Effector CD8-positive, alpha-beta T cell (primary cell): ENCODE data around the gene TAF4.

Experiments
- DNase-seq: peaks from one replicate; lab custom pipeline; 2025; lab: John Stamatoyannopoulos, UW

TAF4 gene

GRCh38 chr20:62042025-62042820 lies 23.5 kb downstream of the TAF4 start:
- DNase-seq: no peak

DNA sequence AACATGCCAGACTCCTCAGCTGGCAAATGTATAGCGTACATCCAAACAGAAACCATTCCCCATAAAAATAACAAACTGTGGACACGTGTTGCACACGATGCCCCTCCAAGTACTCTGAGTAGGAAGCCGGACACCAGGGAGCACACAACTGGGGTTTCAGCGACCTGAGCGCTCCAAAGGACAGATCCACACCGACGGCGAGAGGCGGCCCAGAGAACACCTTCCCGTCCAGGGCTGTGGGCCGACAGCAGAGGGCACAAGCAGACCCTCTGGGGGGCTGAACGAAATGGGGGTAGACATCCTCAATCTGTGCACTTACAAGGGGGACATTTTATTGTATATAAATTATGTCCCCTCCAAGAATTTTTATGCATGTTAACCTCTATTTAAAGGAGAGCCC lies 24.7 kb downstream of the TAF4 start:
- no peak for DNase-seq

- no peak for DNase-seq
These were observed 25.2 kb downstream of the TAF4 start for GRCh38 chr20:62040381-62040922.

GRCh38 chr20:62039738-62040137 lies 25.9 kb downstream of the TAF4 start:
- DNase-seq: no peak

DNA sequence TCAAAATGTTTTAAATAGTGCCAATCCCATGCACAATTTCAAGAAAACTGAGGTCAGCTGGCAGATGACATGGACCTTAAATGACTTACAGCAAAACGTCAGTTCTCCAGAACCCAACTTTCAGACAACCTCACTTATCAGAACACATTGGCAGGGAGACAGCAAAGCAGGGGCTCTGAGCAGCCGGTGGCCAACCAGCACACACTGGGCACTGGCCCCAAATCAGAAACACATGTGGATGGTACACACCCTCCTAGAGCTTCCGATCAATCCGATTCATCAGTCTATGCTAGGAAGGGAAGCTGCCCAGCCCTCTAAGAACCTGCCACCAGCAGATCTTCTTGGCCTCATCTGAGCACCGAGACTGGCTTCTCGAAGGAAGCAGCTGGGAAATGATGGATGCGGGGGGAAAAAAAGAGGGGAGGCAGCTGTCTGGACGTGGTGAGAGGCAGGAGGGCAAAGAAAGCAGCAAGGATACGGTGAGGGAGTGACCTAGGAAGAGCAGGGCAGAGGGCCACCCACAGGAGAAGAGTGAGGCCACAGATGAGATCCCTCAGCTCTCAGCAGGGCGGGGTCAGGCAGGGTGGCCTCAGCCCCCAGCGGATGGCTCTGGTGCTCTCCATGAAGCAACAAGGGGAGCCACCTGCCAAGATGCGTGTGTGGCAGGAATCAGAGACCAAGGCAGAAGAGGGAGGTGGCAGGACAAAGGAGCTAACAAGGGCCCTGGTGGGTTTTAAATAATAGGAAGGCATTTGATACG lies 32.9 kb downstream of the TAF4 start:
- no peak for DNase-seq

GRCh38 chr20:62031462-62032092 lies 34.1 kb downstream of the TAF4 start:
- DNase-seq: no peak

- DNase-seq: no peak
These were observed 34.7 kb downstream of the TAF4 start for GRCh38 chr20:62030834-62031434.

GRCh38 chr20:62030357-62030756 lies 35.3 kb downstream of the TAF4 start:
- no peak for DNase-seq

- DNase-seq: no peak
These were observed 35.7 kb downstream of the TAF4 start for GRCh38 chr20:62029949-62030348.

GRCh38 chr20:62029296-62029695 lies 36.4 kb downstream of the TAF4 start:
- DNase-seq: no peak

GRCh38 chr20:62028384-62028783 lies 37.3 kb downstream of the TAF4 start:
- no peak for DNase-seq

DNA sequence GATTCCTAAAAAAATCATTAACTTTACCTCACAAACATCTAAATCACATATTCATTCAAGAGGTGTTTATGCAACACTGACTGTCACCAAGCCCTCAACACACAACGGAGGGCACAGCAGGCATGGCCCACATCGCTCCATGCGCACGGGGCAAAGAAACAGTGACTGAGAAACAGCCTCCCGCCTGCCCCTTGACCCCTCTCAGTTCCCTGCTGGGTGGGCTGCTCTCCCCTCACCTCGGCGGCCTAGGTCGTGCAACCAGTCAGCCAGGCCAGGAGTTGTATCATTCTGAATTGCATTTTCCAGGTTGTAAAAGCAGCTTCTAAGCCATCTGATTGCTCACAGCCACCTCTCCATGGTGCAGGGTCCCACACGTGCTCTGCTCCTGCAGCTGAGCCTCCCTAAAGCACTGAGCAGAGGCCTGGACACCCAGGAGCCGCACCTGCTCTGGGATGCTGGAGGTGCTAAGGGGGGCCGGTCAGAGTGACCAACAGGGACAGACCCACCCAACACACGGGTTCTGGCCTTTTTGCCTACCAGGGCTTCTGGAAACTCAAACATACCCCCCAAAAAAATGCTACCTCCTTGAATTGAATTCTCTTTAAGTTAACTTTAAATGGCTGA lies 37.9 kb downstream of the TAF4 start:
- no peak for DNase-seq

GRCh38 chr20:62027116-62027515 lies 38.6 kb downstream of the TAF4 start:
- no peak for DNase-seq

DNA sequence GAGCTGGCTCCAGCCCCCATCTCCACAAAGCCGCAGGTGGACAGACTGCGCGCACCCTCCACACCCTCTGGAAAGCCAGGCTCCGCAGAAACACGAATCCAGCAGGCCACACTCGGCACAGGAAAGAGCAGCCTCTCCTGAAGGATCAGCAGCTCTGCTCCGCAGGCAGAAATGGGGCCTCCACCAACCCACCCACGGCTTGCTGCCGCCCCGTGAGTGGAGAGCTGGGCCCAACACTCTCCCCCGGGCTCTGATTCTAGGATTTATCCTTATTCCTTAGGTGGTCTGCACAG lies 39.2 kb downstream of the TAF4 start:
- no peak for DNase-seq

GRCh38 chr20:62025832-62026563 lies 39.7 kb downstream of the TAF4 start:
- DNase-seq: no peak

GRCh38 chr20:62025394-62025793 lies 40.3 kb downstream of the TAF4 start:
- DNase-seq: no peak

DNA sequence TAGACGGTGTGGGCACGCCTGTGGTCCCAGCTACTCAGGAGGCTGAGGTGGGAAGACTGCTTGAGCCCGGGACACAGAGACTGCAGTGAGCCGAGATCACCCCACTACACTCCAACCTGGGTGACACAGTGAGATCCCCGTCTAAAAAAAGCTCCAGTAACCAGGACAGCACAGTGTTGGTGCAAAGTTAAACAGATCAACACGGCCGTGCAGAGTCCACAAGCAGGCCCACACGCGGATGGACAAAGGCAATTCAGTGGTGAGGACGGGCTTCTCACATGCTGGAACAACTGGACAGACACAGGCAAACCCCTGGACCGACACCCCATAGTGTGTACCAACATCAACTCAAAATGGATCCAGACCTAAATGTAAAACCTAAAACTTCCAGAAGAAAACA lies 41.7 kb downstream of the TAF4 start:
- no peak for DNase-seq

DNA sequence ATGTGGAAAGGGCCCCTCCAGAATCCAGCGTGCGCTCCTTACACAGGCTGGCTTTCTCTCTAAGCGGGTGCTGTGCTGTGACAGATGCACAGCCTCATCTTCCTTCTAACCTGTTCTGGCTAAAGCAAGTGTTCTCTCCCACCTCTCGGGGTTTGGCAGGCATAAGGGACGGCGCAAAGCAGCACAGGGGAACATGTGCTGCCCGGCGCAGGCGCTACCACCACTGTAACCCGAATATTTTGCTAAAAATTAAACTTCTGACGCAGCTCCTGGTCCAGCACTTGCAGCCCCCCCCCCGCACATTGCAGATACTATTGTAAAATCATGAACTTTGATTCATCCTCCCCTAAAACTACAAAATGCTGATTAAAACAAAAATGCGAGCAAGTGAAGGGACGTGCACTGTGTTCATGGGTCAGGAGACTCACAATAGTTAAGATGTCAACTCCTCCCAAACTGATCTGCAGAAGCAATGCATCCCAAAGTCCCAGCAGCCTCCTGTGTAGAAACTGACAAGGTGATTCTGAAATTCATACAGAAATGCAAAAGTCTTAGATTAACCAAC lies 43.0 kb downstream of the TAF4 start:
- no peak for DNase-seq

- DNase-seq: no peak
These were observed 43.8 kb downstream of the TAF4 start for GRCh38 chr20:62021793-62022385.

GRCh38 chr20:62020935-62021701 lies 44.6 kb downstream of the TAF4 start:
- DNase-seq: no peak
